Activated CD4-positive, CD25-positive, alpha-beta regulatory T cell treated with anti-CD3 and anti-CD28 coated beads, Interleukin-2, amount 50 U/mL, for 24 hours (primary cell): Measurements from ENCODE around the gene BMP2.

Experiments
- ATAC-seq, 2 donors: fragments of 150-1000 bp; cut with Tn5 transposase; one replicate each; pipeline ENCODE4 v1.10.0; 2021; ENCODE audit warnings: mild to moderate bottlenecking in 1 of 2, moderate library complexity in 1 of 2

Gene BMP2

GRCh38 chr20:6767536-6768227 is at the start of gene BMP2:
Gene BMP2, plus strand, starts transcription at chr20:6767686. Its CDS starts 2,441 bp downstream, at chr20:6770127.
- ATAC-seq = peak in 1 of 2 donors; percentile 13

GRCh38 chr20:6718662-6719368 is 48.7 kb upstream of the BMP2 start:
- ATAC-seq = no peak

- ATAC-seq = no peak
These were observed 48.1 kb upstream of the BMP2 start for GRCh38 chr20:6719369-6719721.

- no peak for ATAC-seq
These were observed 40.7 kb upstream of the BMP2 start for GRCh38 chr20:6726761-6727160.

GRCh38 chr20:6730672-6731328 is 36.7 kb upstream of the BMP2 start:
- no peak for ATAC-seq

- no peak for ATAC-seq
These were observed 35.5 kb upstream of the BMP2 start for GRCh38 chr20:6732001-6732447.

- ATAC-seq = no peak
These were observed 34.6 kb upstream of the BMP2 start for GRCh38 chr20:6732851-6733250.

- ATAC-seq = no peak
These were observed 33.5 kb upstream of the BMP2 start for GRCh38 chr20:6733965-6734364.

- no peak for ATAC-seq
These were observed 31.3 kb upstream of the BMP2 start for GRCh38 chr20:6735942-6736845.

GRCh38 chr20:6739406-6739805 is 28.1 kb upstream of the BMP2 start:
- ATAC-seq = no peak

- no peak for ATAC-seq
These were observed 27.4 kb upstream of the BMP2 start for GRCh38 chr20:6740096-6740495.

- no peak for ATAC-seq
These were observed 23.3 kb upstream of the BMP2 start for GRCh38 chr20:6744180-6744579.

- no peak for ATAC-seq
These were observed 22.7 kb upstream of the BMP2 start for GRCh38 chr20:6744805-6745204.

GRCh38 chr20:6746901-6747609 is 20.4 kb upstream of the BMP2 start:
- no peak for ATAC-seq

- no peak for ATAC-seq
These were observed 17.0 kb upstream of the BMP2 start for GRCh38 chr20:6750438-6750837.

- ATAC-seq = no peak
These were observed 10.5 kb upstream of the BMP2 start for GRCh38 chr20:6756693-6757595.

- ATAC-seq = no peak
These were observed 2.9 kb upstream of the BMP2 start for GRCh38 chr20:6764619-6765018.

GRCh38 chr20:6765469-6766058 is 1.9 kb upstream of the BMP2 start:
- ATAC-seq = no peak

- no peak for ATAC-seq
These were observed 1.1 kb upstream of the BMP2 start for GRCh38 chr20:6766433-6766832.

- ATAC-seq = no peak
These were observed 355 bp upstream of the BMP2 start for GRCh38 chr20:6767126-6767535.
